Keratinocyte (primary cell): ENCODE results near the gene CASP10. TPM values are rescaled to one million over a fixed set of nuclear protein-coding genes. Genes with fewer than 3 reads are reported as not detected.

ENCODE experiments used
- DNase-seq: peaks from one replicate; pipeline ENCODE4 v3.0.0-alpha.2; 2011; ENCODE audit warnings: low read depth, missing footprints, low spot score
- FAIRE-seq: peaks from 2 replicates; lab custom pipeline; 2011; peaks lifted over from hg19 to GRCh38; lab: Jason Lieb, UNC
- H2AFZ ChIP-seq: 2 replicates; pipeline ENCODE4 v1.6.0; 2012; ENCODE audit warnings: low read length, control low read depth, inconsistent platforms; ENCODE audit not compliant: control insufficient read depth
- H3K27ac ChIP-seq: 2 replicates; pipeline ENCODE4 v1.5.1; 2011; ENCODE audit warnings: low read length; ENCODE audit not compliant: control insufficient read depth, insufficient read depth
- H3K27me3 ChIP-seq: 3 replicates; pipeline ENCODE4 v1.6.0; 2011; ENCODE audit warnings: low read length; ENCODE audit not compliant: control insufficient read depth, insufficient read depth; ENCODE audit errors: extremely low read depth
- H3K36me3 ChIP-seq, 2 experiments: 2 replicates in 1 of 2; 3 replicates in 1 of 2; pipeline ENCODE4 v1.5.1; 2011; ENCODE audit warnings: low read length in 2 of 2, mild to moderate bottlenecking in 1 of 2; ENCODE audit not compliant: control insufficient read depth in 2 of 2, insufficient read depth in 2 of 2; ENCODE audit errors: extremely low read depth in 1 of 2
- H3K4me1 ChIP-seq: 3 replicates; pipeline ENCODE4 v1.5.1; 2011; ENCODE audit warnings: low read length; ENCODE audit not compliant: control insufficient read depth, insufficient read depth; ENCODE audit errors: extremely low read depth
- H3K4me2 ChIP-seq: 3 replicates; pipeline ENCODE4 v1.6.0; 2011; ENCODE audit warnings: low read depth, low read length; ENCODE audit not compliant: control insufficient read depth, insufficient read depth; ENCODE audit errors: extremely low read depth
- H3K4me3 ChIP-seq, 3 experiments: fragments of 200-600 bp in 1 of 3; sonication (generic) in 1 of 3; 2 replicates in 2 of 3; 3 replicates in 1 of 3; pipeline ENCODE4 v1.5.1; 2011 to 2016; ENCODE audit warnings: low read length in 3 of 3, mild to moderate bottlenecking in 3 of 3, control low read depth in 2 of 3, inconsistent platforms in 1 of 3, low read depth in 1 of 3, mixed read lengths in 1 of 3, mixed run types in 1 of 3, moderate library complexity in 1 of 3; ENCODE audit not compliant: control insufficient read depth in 2 of 3, insufficient read depth in 2 of 3; ENCODE audit errors: extremely low read depth in 1 of 3
- H3K79me2 ChIP-seq: 2 replicates; pipeline ENCODE4 v1.6.0; 2012; ENCODE audit warnings: low read length; ENCODE audit not compliant: control insufficient read depth, insufficient read depth
- H3K9ac ChIP-seq: 3 replicates; pipeline ENCODE4 v1.6.0; 2011; ENCODE audit warnings: low read length; ENCODE audit not compliant: control insufficient read depth, insufficient read depth; ENCODE audit errors: extremely low read depth
- H3K9me1 ChIP-seq: 3 replicates; pipeline ENCODE4 v1.6.0; 2011; ENCODE audit warnings: low read length; ENCODE audit not compliant: control insufficient read depth, insufficient read depth; ENCODE audit errors: extremely low read depth
- H3K9me3 ChIP-seq: 2 replicates; pipeline ENCODE4 v1.5.1; 2012; ENCODE audit warnings: low read depth, low read length; ENCODE audit not compliant: control insufficient read depth
- H4K20me1 ChIP-seq: 3 replicates; pipeline ENCODE4 v1.6.0; 2011; ENCODE audit warnings: low read length; ENCODE audit not compliant: control insufficient read depth, insufficient read depth; ENCODE audit errors: extremely low read depth
- EZH2 ChIP-seq: IDR thresholded peaks from one replicate; pipeline ENCODE4 v1.6.1; 2012; ENCODE audit warnings: inconsistent platforms, mild to moderate bottlenecking, low read length, moderate library complexity
- dilution Hi-C: fragments of 300-500 bp; cut with MboI; formaldehyde crosslinking; loops from one replicate; pipeline ENCODE4 v1.7.0; 2020; ENCODE audit warnings: low sequenced_read_pairs; ENCODE audit not compliant: extremely low pct_ligation_motif_present
- polyA plus RNA-seq, 5 experiments: library from polyadenylated mRNA; depleted of rRNA in 3 of 5; stranded (reverse) in 3 of 5; stranded (forward) in 1 of 5; unstranded in 1 of 5; fragments of >200 nt; gene quantifications; 1 replicate in 1 of 5; 2 replicates in 3 of 5; 3 replicates in 1 of 5; pipeline versions ENCODE4 v1.2.1 to v1.2.3, GENCODE V29; 2011 to 2012; ENCODE audit warnings: missing spikeins in 2 of 5, low read depth in 1 of 5, low replicate concordance in 1 of 5
- TF ChIP-seq, protein P1 (sequence below), 3 experiments: IDR thresholded peaks in 1 of 3; conservative IDR thresholded peaks in 1 of 3; optimal IDR thresholded peaks in 1 of 3; 2 replicates in 2 of 3; 3 replicates in 1 of 3; pipeline versions ENCODE3 to v1.5.1; 2011; ENCODE audit warnings: low read length in 3 of 3, mild to moderate bottlenecking in 3 of 3, moderate library complexity in 2 of 3, control low read depth in 1 of 3, inconsistent platforms in 1 of 3; ENCODE audit not compliant: insufficient read depth in 2 of 3; ENCODE audit errors: extremely low read depth in 1 of 3

Gene CASP10
- polyA plus RNA-seq, 1 donor (not counting 4 experiments of a cell fraction or from before 2014, with no cell fraction given): 7.1 TPM

GRCh38 chr2:201215963-201216362, 33.0 kb downstream of the CASP10 start:
- no peaks in the 10 kb centered on the region for H3K9me3 ChIP-seq
- DNase-seq (no peak), FAIRE-seq (no peak)
- peaks cover 4% of the 10 kb centered on the region for H3K4me1 ChIP-seq
- no peak overlapping the region for H3K9ac ChIP-seq
- H3K27me3 ChIP-seq: no peaks in the 10 kb centered on the region
- H3K4me2 ChIP-seq: no peak overlapping the region
- no peaks in the 10 kb centered on the region for H3K79me2 ChIP-seq
- H3K9me1 ChIP-seq: no peaks in the 10 kb centered on the region
- no peak overlapping the region for H3K4me3 ChIP-seq
- H3K27ac ChIP-seq: no peak overlapping the region
- H3K36me3 ChIP-seq: no peaks in the 10 kb centered on the region
- no peak for TF ChIP-seq EZH2
- TF ChIP-seq, protein P1, sequence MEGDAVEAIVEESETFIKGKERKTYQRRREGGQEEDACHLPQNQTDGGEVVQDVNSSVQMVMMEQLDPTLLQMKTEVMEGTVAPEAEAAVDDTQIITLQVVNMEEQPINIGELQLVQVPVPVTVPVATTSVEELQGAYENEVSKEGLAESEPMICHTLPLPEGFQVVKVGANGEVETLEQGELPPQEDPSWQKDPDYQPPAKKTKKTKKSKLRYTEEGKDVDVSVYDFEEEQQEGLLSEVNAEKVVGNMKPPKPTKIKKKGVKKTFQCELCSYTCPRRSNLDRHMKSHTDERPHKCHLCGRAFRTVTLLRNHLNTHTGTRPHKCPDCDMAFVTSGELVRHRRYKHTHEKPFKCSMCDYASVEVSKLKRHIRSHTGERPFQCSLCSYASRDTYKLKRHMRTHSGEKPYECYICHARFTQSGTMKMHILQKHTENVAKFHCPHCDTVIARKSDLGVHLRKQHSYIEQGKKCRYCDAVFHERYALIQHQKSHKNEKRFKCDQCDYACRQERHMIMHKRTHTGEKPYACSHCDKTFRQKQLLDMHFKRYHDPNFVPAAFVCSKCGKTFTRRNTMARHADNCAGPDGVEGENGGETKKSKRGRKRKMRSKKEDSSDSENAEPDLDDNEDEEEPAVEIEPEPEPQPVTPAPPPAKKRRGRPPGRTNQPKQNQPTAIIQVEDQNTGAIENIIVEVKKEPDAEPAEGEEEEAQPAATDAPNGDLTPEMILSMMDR (optimal IDR thresholded peaks at IDR 0.05 in 1 of 3, IDR thresholded peaks at IDR 0.05 in 1 of 3, conservative IDR thresholded peaks at IDR 0.05 in 1 of 3; ENCODE audit: extremely low read depth in 1 of 3, insufficient read depth in 2 of 3, low read length in 3 of 3): no peak
- H2AFZ ChIP-seq: no peak overlapping the region
- dilution Hi-C loops: no loop called here
- H4K20me1 ChIP-seq: no peaks in the 10 kb centered on the region

DNA sequence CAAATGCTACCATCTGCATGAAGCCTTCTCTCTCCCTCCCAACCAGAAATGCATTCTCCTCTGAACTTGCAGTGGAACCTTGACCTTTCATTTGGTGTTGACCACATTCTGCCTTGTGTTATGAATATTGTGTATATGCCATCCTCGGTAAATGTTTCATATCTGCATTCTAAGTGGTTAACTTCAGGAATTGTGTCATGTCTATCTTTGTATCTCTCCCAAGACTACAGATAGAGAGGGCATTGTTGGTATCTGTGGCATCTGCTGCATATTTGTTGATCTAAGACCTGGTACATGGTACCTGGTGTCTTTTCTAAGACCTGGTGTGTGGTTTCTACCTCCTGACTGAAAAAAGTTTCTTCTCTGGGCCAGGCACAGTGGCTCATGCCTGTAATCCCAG, 34.0 kb downstream of the CASP10 start:
- no peaks in the 10 kb centered on the region for H3K79me2 ChIP-seq
- peaks cover 4% of the 10 kb centered on the region for H3K4me1 ChIP-seq
- no peak for FAIRE-seq
- TF ChIP-seq, protein P1 (optimal IDR thresholded peaks at IDR 0.05 in 1 of 3, IDR thresholded peaks at IDR 0.05 in 1 of 3, conservative IDR thresholded peaks at IDR 0.05 in 1 of 3; ENCODE audit: extremely low read depth in 1 of 3, insufficient read depth in 2 of 3, low read length in 3 of 3): no peak
- no peak overlapping the region for H3K27ac ChIP-seq
- no peaks in the 10 kb centered on the region for H3K36me3 ChIP-seq
- no peak overlapping the region for H3K4me2 ChIP-seq
- no peak overlapping the region for H3K9ac ChIP-seq
- no peak overlapping the region for H3K4me3 ChIP-seq
- dilution Hi-C loops: no loop called here
- no peaks in the 10 kb centered on the region for H3K9me3 ChIP-seq
- no peaks in the 10 kb centered on the region for H3K9me1 ChIP-seq
- H4K20me1 ChIP-seq: no peaks in the 10 kb centered on the region
- no peak for DNase-seq
- H2AFZ ChIP-seq: no peak overlapping the region
- H3K27me3 ChIP-seq: no peaks in the 10 kb centered on the region
